ENCODE results near the gene SH3BP2. TPM values are rescaled to one million over a fixed set of nuclear protein-coding genes. Genes with fewer than 3 reads are reported as not detected.

The SH3BP2 gene
- polyA plus RNA-seq, 1 donor from 2014 or later, result 87.9 TPM

GRCh38 chr4:2787230-2788100 lies 5.4 kb upstream of the SH3BP2 start:
- Histone ChIP-seq H4K20me1 (ENCODE audit: insufficient read depth) (no peaks in the 10 kb centered on the region), H3K27ac (ENCODE audit: low read length) (no peak overlapping the region), H3K9ac (ENCODE audit: low read length) (no peak overlapping the region), H3F3A (ENCODE audit: insufficient read depth, low read length, poor library complexity, severe bottlenecking) (no peaks in the 10 kb centered on the region), H3K79me2 (replicated peaks; ENCODE audit: insufficient read depth, low read length) (no peaks in the 10 kb centered on the region), H2AFZ (ENCODE audit: low read depth, low read length) (no peak overlapping the region), H3K9me2 (ENCODE audit: insufficient read depth, low read length) (no peaks in the 10 kb centered on the region), H3K4me2 (ENCODE audit: low read length) (no peak overlapping the region), H3K36me3 (ENCODE audit: insufficient read depth, low read length) (no peaks in the 10 kb centered on the region), H3K27me3 (ENCODE audit: insufficient read depth, low read depth, low read length) (no peaks in the 10 kb centered on the region), H3K9me3 (ENCODE audit: low read length) (no peaks in the 10 kb centered on the region), H3K4me3 (ENCODE audit: low read length) (no peak overlapping the region)
- no peak for TF ChIP-seq SMC3 (conservative IDR thresholded peaks at IDR 0.05; ENCODE audit: poor library complexity)

DNA sequence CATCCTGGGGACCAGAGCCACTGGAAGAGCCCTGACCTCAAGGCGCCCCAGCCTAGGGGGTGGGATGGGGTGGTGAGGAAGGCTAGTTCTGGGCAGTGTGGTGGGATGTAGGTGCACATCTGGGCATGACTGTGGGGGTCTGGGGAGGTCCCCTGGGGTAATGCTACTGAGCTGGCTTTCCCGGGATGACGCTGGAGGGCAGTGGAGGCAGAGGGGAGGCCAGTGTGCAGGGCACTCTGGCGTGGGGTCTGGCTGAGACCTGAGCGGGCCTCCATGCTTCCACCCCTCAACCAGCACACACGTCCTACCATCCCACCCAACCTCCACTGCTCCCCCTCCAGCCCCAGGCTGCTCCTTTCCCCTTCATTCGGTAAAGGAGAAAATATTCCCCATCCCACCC lies 4.8 kb upstream of the SH3BP2 start:
- H3K4me3 ChIP-seq (ENCODE audit: low read length), result no peak overlapping the region
- H3K27ac ChIP-seq (ENCODE audit: low read length), result no peak overlapping the region
- no peaks in the 10 kb centered on the region for H4K20me1 ChIP-seq (ENCODE audit: insufficient read depth)
- H3K36me3 ChIP-seq (ENCODE audit: insufficient read depth, low read length), result no peaks in the 10 kb centered on the region
- no peak for TF ChIP-seq POLR2AphosphoS5 (IDR thresholded peaks at IDR 0.05)
- TF ChIP-seq EP300 (conservative IDR thresholded peaks at IDR 0.05; ENCODE audit: poor library complexity, severe bottlenecking), result no peak
- TF ChIP-seq REST (IDR thresholded peaks at IDR 0.05; ENCODE audit: borderline replicate concordance), result no peak
- H3K4me2 ChIP-seq (ENCODE audit: low read length), result no peak overlapping the region
- no peaks in the 10 kb centered on the region for H3K9me2 ChIP-seq (ENCODE audit: insufficient read depth, low read length)
- H2AFZ ChIP-seq (ENCODE audit: low read depth, low read length), result no peak overlapping the region
- no peaks in the 10 kb centered on the region for H3K9me3 ChIP-seq (ENCODE audit: low read length)
- no peak overlapping the region for H3K9ac ChIP-seq (ENCODE audit: low read length)
- H3K79me2 ChIP-seq (replicated peaks; ENCODE audit: insufficient read depth, low read length), result no peaks in the 10 kb centered on the region
- no peaks in the 10 kb centered on the region for H3F3A ChIP-seq (ENCODE audit: insufficient read depth, low read length, poor library complexity, severe bottlenecking)
- H3K27me3 ChIP-seq (ENCODE audit: insufficient read depth, low read depth, low read length), result peaks cover 4% of the 10 kb centered on the region

DNA sequence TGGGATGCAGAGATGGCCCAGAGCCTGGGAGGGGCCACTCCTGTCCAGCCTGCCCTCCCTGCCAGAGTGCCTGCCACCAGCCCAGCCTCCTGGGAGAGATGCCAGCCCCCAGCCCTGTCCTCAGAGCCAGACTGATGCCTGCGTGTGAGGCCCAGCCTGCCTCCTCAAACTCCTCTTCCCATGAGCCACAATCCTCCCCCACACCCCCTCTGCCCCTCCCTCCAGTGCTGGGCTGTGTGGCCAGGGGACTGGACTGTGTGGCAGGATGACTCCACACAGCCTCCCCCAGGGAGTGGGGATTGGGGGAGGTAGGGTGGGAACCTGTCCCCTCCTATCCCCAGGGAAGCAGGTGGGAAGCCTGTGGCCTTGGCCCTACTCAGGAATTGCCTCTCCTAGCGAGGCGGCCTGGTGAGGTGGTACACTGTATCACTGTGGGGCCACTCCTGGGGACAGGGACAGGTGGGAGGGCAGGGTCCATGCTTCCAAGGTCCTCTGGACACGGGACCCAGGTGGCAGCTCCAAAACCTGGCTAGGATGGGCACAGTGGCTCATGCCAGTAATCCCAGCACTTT lies 4.3 kb upstream of the SH3BP2 start:
- no peaks in the 10 kb centered on the region for H4K20me1 ChIP-seq (ENCODE audit: insufficient read depth)
- no peak overlapping the region for H3K9ac ChIP-seq (ENCODE audit: low read length)
- H3K36me3 ChIP-seq (ENCODE audit: insufficient read depth, low read length), result no peaks in the 10 kb centered on the region
- peaks cover 9% of the 10 kb centered on the region for H3K27me3 ChIP-seq (ENCODE audit: insufficient read depth, low read depth, low read length)
- H3K9me3 ChIP-seq (ENCODE audit: low read length), result no peaks in the 10 kb centered on the region
- H3K4me3 ChIP-seq (ENCODE audit: low read length), result no peak overlapping the region
- H3F3A ChIP-seq (ENCODE audit: insufficient read depth, low read length, poor library complexity, severe bottlenecking), result no peaks in the 10 kb centered on the region
- no peak overlapping the region for H3K27ac ChIP-seq (ENCODE audit: low read length)
- no peaks in the 10 kb centered on the region for H3K9me2 ChIP-seq (ENCODE audit: insufficient read depth, low read length)
- no peak overlapping the region for H2AFZ ChIP-seq (ENCODE audit: low read depth, low read length)
- TF ChIP-seq POLR2AphosphoS5 (IDR thresholded peaks at IDR 0.05) (no peak), EP300 (conservative IDR thresholded peaks at IDR 0.05; ENCODE audit: poor library complexity, severe bottlenecking) (no peak), EZH2 (IDR thresholded peaks at IDR 0.05; ENCODE audit: borderline replicate concordance, insufficient read depth, low read length, poor library complexity, severe bottlenecking) (no peak), REST (IDR thresholded peaks at IDR 0.05; ENCODE audit: borderline replicate concordance) (no peak), RAD21 (conservative IDR thresholded peaks at IDR 0.05) (no peak), CTCF (IDR thresholded peaks at IDR 0.05; ENCODE audit: poor library complexity, severe bottlenecking) (no peak), SMC3 (conservative IDR thresholded peaks at IDR 0.05; ENCODE audit: poor library complexity) (no peak), MXI1 (conservative IDR thresholded peaks at IDR 0.05; ENCODE audit: poor library complexity, severe bottlenecking) (no peak), TAF1 (IDR thresholded peaks at IDR 0.05; ENCODE audit: low read depth) (no peak)
- no peak overlapping the region for H3K4me2 ChIP-seq (ENCODE audit: low read length)
- no peaks in the 10 kb centered on the region for H3K79me2 ChIP-seq (replicated peaks; ENCODE audit: insufficient read depth, low read length)

All from neural cell (in vitro differentiated cells).